GM18507 (cell line): Measurements from ENCODE around the gene ARMC9.
"Not testable (repeated sequence)": the region's sequence is repeated elsewhere in the genome, so short reads cannot be mapped to it uniquely, and the experiment has no call there.

Source experiments
- DNase-seq: peaks from one replicate; pipeline ENCODE4 v3.0.0; 2011; ENCODE audit warnings: low read depth; ENCODE audit not compliant: insufficient read length; ENCODE audit errors: extremely low spot score
- FAIRE-seq: peaks from 2 replicates; lab custom pipeline; 2011; peaks lifted over from hg19 to GRCh38; lab: Jason Lieb, UNC

Gene ARMC9

GRCh38 chr2:231299267-231299666 lies 100.8 kb downstream of the ARMC9 start:
- DNase-seq (no peak), FAIRE-seq (peak; percentile 89)

DNA sequence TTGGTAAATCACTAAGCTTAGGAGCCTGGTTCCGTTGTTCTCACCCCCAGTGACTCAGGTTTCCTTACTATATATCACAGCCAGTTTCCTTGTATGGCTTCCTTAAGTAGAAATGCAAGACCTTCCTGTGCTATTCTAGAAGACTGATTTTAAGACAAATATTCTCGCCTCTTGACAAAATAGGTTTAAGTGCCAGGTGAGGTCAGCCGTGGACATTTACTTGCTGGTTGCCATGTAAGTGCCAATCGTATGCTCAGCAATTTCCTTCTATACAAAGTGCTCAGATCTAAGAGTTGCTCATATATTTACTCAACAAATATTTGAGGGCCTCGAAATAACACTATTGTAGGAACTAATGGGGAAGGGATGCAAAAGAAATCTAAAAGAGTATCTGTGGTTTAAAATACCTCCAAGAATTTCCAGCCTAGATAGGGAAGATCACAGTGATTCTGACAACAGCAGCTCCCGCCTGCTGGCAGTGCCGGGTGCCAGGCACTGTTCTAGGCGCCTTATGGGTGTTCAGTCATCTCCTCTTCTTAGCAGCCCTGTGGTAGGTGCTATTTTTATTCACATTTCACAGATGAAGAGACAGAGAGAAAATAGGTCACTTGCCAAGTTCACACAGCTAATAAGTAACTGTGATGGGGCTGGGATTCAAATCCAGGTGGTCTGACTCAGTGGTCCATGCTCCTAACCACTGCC lies 101.7 kb downstream of the ARMC9 start:
- DNase-seq: no peak
- FAIRE-seq: peak; percentile 88

DNA sequence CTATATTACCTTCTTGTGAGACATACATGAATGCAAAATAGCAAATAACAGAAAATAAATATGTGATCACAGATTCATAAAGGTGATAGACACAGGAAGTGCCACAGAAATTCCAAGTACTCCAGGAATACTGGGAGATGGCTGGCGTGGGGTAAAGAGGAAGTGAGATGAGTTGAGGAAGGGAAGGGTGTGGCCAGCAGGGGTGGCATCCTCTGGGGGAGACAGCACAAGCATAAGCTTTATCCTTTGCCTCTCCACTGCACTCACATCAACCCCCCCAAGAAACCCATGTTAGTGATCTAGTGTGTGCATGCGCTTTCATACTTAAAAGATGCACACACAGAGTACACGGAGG lies 102.3 kb downstream of the ARMC9 start:
- FAIRE-seq (no peak), DNase-seq (no peak)

GRCh38 chr2:231304259-231304658 lies 105.8 kb downstream of the ARMC9 start:
- FAIRE-seq, DNase-seq: not testable (repeated sequence)

- no peak for DNase-seq
- FAIRE-seq: no peak
Observed at GRCh38 chr2:231305221-231305620, 106.8 kb downstream of the ARMC9 start.

DNA sequence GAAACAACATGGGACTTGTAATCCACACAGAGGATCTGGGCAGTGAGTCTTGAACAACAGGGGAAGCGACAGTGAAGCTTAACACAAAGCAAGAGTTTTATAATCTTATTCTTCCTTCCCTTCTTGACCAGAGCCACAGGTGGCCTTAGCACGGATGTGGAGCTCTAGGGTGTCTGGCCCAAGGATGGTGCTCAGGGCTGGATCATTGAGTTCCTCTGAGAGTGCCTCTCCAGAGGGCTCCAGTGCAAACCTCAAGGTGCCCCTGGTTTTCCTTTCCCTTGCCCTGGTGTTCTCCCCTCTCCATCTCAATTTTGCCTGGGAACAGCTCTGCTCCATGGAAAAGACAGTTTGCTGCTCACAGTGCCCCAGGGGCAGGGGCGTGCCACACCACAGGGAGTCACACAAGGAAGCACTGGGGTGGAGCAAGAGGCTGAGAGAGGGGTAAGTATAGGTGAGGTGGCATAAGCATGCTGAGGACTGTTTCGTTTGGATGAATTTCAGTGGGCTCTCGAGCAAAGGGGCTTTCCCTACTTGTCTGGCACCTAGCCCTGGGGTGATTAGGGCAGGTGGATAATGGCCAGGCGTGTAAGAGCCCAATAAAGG lies 108.5 kb downstream of the ARMC9 start:
- FAIRE-seq: no peak
- DNase-seq: no peak

- FAIRE-seq: no peak
- no peak for DNase-seq
Observed at GRCh38 chr2:231308219-231308618, 109.8 kb downstream of the ARMC9 start.

DNA sequence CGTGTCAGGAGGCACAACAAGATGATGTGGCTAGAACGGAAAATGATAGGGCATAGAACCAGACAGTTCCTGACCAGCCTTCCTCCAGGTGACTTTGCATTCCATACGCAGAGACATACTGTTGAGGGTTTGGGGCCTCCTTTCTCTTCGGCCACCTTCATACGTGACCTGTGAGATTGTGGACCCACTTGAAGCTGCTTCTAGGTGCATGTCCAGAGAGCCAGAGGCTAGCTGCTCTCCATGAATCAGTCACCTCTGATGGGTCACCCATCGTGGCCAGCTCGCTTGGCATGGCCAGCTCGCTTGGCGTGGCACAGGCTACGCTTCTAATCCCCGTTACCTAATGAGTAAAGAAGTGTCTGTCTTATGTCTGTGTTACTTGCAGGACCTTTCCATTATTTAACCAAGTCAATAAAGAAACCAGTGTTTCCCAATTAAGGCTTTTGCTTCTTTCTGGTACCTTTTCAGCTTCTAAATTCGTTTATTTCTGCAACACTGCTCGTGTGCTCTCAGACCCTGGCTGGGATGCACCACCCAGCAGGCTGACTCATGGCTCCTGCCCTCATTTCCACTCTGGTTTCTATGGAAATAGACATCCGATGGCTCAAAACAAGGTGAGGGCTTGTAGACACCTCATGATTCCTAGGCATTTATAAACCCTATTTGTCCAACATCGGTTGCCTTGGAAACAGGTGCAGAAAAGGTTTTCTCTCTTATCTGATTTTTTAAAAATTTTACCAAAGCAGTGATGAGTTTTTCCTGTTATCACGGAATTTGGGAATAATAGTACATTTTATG lies 110.4 kb downstream of the ARMC9 start:
- DNase-seq (no peak), FAIRE-seq (no peak)

GRCh38 chr2:231312066-231312465 lies 113.6 kb downstream of the ARMC9 start:
- no peak for DNase-seq
- FAIRE-seq: no peak

- FAIRE-seq: peak; percentile 90
- no peak for DNase-seq
Observed at GRCh38 chr2:231315896-231316295, 117.5 kb downstream of the ARMC9 start.

- DNase-seq (no peak), FAIRE-seq (peak; percentile 9)
Observed at GRCh38 chr2:231317579-231317978, 119.1 kb downstream of the ARMC9 start.

- FAIRE-seq: peak; percentile 5
- DNase-seq: no peak
Observed at GRCh38 chr2:231318436-231318835, 120.0 kb downstream of the ARMC9 start.

- no peak for FAIRE-seq
- DNase-seq: no peak
Observed at GRCh38 chr2:231318954-231319353, 120.5 kb downstream of the ARMC9 start.

GRCh38 chr2:231319867-231320266 lies 121.4 kb downstream of the ARMC9 start:
- FAIRE-seq (peak; percentile 21), DNase-seq (no peak)

DNA sequence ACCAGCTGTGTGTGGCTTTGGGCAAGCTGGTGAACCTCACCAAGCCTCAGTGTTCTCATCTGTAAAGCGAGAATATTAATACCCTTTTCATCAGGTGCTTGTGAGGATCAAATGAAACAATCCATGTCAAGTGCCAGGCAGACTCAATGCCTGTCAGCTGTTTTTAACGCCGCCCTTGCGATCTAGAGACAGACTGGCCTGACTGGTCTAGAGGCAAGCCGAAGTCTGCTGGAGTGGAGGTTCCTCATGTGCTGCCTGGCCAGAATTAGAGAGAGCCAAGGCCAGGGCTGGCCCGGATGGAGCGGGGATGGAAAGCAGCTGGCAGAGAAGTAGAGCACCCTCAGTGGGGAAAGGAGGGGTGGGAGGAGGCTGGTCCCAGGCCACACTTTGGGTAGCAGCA lies 122.6 kb downstream of the ARMC9 start:
- DNase-seq (no peak), FAIRE-seq (no peak)

- FAIRE-seq: peak; percentile 42
- DNase-seq: no peak
Observed at GRCh38 chr2:231321556-231322334, 123.3 kb downstream of the ARMC9 start.

GRCh38 chr2:231323316-231323715 lies 124.9 kb downstream of the ARMC9 start:
- DNase-seq: no peak
- FAIRE-seq: no peak

DNA sequence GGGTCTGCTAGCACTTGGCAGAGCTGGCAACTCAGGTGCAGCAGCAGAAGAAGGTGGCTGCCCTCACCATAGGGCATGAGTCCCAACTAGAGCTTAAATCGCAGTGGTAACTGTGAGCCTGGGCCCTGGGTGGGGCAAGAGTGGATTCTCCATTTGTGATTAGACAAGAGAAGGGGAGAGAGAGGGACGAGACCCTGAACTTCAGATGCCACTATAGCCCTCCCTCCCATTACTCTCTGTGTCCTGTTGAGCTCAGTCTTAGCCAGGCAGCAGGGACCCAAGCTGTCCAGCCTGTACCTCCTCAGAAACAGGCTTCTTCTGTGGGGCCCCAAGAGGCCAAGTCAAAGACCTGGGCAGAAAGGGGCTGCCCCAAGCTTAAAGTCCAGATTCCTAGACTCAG lies 127.4 kb downstream of the ARMC9 start:
- DNase-seq (no peak), FAIRE-seq (no peak)

DNA sequence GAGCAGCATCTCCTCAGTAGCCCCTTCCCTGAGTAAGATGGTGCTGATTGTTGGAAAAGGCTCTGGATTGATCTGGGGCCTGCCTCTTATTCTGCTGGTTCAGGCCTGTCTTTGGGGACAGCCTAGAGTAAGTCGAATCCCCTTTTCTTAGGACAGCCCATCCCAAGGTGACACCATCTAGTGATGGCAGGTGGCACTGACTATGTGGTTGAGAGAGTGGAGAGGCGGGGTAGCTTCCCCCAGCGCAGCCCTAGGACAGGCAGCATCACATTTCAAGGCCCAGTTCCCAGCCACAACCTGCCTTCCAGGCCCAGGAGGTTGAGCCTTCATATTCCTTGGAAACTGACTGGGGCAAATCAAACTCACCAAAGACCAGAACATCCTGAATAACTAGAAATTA lies 128.0 kb downstream of the ARMC9 start:
- FAIRE-seq: no peak
- DNase-seq: no peak

DNA sequence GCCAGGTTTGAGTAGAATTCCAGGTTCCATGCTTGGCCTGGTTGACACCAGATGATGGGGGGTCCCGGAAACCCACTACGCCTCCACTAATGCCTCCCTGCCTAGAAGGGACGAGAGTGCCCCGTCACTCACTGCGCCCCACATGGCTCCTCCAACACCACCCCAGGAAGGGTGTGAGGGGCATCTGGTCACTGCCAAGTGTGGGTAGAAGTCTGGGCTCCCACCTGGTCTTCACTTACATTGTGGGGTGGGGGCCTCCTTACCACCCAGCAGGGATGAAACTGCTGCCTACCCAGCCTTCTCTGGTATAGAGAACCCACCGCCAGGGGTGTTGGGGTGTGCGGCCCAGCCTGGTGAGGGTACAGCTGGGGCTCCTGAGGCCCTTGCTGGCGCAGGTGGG lies 131.9 kb downstream of the ARMC9 start:
- no peak for DNase-seq
- FAIRE-seq: no peak
